ENCODE data around the gene ERGIC3.

The ERGIC3 gene

GRCh38 chr20:35563834-35564233 lies 22.0 kb downstream of the ERGIC3 start:
- DNase-seq = no peak

DNA sequence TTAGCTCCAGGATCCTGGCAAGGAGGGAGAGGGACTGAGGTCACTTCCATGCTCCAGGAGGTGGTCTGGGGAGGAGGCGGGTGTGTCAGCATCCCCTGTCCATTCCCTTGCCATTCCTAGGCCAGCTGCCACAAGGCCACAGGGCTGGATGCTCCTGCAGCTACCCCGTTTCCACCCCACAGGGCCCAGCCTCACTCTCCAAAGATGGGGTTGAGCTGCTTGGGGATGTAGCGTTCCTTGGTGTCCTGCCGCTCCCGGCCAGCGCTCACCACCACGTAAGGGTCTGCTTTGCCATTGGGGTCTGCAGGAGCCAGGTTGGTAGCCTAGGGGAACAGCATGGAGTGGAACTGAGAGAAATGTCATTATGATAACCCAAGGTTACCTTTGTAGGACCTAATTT lies 23.0 kb downstream of the ERGIC3 start:
- DNase-seq = no peak

- DNase-seq = no peak
These were observed 26.8 kb downstream of the ERGIC3 start for GRCh38 chr20:35568645-35569044.

DNA sequence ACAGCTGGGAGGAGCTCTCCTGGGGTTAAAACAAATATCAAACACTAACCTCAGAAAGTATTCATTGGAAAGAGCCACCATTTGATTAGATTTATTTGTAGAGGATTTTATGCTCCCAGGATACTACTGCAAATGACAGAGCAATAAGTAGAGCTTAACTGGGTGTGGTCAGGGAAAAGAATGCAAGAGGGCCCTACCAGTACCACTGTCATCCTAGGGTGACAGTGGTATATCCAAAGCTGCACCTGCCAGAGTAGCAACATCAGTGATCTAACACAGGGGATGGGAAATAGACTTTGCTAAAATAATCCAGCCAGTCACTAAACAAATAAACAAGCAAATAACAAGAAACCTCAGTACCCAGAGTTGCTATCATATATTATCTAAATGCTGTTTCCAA lies 29.7 kb downstream of the ERGIC3 start:
- no peak for DNase-seq

DNA sequence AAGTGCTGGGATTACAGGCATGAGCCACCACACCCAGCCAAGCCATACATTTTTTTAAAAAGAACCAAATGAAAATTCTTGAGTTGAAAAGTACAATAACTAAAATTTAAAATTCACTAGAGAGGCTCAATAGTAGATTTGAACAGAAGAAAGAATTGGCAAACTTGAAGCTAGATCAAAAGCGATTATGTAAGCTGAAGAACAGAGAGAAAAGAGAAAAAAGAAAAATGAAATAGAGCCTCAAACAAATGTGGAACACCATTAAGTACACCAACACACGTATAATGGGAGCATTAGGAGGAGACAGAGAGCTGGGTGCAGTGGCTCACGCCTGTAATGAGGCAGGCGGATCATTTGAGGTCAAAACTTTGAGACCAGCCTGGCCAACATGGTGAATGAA lies 31.0 kb downstream of the ERGIC3 start:
- DNase-seq = no peak

DNA sequence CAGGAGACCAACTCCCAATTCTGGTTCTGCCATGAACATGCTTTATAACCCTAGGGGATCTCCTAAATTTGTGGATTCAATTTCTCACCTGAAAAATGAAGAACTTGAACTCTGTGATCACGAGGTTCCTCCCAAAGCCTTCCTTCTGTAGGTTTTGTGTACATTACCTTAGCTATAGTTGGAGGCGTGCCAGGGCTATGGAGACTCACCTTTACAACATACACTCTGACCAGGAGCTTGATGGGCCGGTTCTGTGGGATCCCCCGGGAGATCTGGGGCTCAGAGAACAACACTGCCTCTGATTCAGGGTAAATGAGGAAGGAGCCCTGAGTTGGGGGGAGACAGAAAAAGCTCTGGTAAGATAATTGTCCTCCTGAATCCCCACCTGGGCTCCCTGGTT lies 34.1 kb downstream of the ERGIC3 start:
- DNase-seq = no peak

GRCh38 chr20:35576816-35577215 lies 34.9 kb downstream of the ERGIC3 start:
- no peak for DNase-seq

- DNase-seq = no peak
These were observed 36.6 kb downstream of the ERGIC3 start for GRCh38 chr20:35578469-35578868.

- no peak for DNase-seq
These were observed 37.3 kb downstream of the ERGIC3 start for GRCh38 chr20:35579196-35579595.

DNA sequence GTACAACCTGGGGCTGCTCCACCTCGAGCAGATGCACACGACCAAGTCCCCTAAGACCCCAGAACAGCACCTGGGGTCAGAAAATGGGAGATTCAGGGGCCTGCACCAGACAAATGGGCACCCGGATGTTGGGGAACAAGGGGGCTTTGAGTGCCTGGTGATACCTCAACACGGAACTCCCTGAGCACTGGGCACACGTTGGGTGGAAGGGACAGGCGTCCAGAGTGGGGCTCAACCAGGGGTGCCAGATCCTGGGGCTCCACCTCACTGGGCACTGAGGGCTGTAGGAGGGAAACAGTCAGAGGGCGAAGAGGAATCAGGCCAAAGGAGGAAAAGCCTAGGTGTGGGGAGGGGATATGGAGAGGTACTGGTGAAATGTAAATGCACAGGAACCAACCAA lies 40.3 kb downstream of the ERGIC3 start:
- DNase-seq = no peak

DNA sequence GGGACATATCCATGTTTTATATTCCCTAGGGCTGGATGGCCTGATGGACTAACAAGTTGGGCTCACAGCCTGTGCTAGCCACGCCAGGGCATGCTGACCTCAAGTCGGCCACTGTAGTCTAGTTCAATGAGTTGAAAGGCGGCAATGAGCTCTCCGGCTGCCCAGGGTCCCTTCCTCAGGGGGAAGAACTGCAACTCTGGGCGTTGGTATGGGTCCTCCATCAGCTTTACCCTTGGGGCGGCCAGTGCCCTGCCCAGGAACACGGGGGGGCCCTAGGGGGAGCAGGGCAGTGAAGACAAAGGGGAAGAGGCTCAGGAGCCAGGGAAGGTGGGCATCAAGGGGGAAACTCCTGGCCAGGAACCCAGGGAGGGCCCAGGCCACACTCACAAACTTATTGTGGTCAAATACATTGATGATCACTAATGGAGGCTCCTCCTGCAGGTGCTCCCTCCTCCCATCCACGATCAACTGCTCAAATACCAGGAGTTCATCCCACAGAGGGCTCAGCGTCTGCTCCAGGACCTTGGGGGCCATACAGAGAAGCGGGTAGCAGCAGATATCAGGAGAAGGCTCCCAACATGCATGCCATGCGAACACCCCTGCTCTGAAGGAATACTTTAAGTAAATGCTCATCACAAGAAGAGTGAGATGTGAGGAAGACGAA lies 41.0 kb downstream of the ERGIC3 start:
- no peak for DNase-seq

GRCh38 chr20:35583636-35584560 lies 42.0 kb downstream of the ERGIC3 start:
- DNase-seq = no peak

- no peak for DNase-seq
These were observed 45.0 kb downstream of the ERGIC3 start for GRCh38 chr20:35586751-35587425.

DNA sequence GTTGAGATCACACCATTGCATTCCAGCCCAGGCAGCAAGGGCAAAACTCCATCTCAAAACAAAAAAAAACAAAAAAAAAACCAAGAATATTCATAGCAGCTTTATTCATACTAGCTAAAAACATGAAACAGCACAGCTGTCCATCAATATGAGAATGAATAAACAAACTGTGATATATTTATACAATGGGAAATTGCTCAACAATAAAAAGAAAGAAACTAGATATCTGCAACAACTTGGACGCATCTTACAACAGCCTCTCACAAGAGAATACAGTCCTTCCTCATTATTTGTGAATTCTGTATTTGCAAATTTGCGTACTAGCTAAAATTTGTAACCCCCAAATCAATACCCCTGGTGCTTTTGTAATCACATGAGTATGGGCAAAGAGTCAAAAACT lies 45.6 kb downstream of the ERGIC3 start:
- DNase-seq = no peak

DNA sequence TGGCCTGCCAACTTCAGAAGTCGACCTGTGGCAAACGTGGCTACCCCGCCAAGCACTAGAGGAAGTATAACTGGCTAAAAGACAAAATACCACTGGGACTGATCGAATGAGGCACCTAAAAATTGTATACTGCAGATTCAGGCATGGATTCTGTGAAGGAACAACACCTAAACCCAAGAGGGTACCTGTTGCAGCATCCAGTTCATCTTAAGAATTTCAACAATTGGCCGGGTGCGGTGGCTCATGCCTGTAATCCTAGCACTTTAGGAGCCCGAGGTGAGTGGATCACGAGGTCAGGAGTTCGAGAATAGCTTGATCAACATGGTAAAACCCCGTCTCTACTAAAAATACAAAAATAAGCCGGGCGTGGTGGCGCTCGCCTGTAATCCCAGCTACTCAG lies 46.5 kb downstream of the ERGIC3 start:
- DNase-seq = no peak

DNA sequence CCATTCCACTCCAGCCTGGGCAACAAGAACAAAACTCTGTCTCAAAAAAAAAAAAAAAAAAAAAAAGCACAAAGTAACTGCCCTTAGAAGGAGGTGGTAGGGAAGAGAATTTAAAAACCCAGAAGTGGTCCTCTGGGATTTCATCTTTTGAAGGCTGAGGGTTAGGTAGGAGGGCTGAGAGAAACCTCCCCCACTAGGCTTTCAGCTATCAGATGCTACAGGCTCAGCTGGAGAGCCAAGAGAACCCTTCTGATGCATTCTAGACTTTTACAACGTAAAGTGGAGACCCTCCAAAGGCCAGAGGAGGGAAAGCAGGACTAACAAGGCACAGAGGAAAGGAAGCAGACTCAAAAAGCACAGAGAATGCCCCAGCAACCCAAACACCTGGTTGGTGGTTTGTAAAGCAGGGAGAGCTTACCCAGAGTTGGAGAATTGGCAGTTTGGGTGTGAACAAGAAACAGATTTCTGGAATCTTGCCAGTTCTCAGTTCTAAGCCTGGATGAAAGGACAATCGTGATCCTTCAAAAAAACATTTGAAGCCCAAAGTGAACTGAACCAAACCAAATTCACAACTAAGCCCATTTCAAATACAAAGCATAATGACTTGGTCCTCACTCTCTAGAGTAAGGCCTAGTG lies 50.6 kb downstream of the ERGIC3 start:
- peak; percentile 2 for DNase-seq

DNA sequence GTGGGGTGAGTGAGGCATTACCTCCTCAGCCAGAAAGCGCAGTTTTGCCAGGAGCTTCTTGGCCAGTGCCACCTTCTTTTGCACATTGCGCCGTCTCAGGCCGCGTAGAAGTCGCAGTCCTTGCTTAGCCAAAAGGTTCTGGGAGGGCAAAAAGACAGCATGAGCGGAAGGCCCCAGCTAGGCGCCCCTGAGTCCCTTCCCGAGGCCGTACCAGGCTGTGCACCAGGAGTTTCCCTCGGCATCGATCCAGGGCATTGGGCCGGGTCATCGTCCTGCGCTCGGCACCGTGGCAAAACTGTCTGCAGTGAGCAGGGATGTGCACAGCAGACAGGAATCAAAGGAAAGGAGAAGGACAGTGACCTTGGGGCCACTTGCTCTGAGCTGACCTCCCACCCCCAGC lies 53.6 kb downstream of the ERGIC3 start:
- DNase-seq = no peak

GRCh38 chr20:35595901-35596300 lies 54.0 kb downstream of the ERGIC3 start:
- DNase-seq = no peak

- DNase-seq = no peak
These were observed 55.3 kb downstream of the ERGIC3 start for GRCh38 chr20:35597186-35597585.

- DNase-seq = no peak
These were observed 56.6 kb downstream of the ERGIC3 start for GRCh38 chr20:35598476-35598875.

DNA sequence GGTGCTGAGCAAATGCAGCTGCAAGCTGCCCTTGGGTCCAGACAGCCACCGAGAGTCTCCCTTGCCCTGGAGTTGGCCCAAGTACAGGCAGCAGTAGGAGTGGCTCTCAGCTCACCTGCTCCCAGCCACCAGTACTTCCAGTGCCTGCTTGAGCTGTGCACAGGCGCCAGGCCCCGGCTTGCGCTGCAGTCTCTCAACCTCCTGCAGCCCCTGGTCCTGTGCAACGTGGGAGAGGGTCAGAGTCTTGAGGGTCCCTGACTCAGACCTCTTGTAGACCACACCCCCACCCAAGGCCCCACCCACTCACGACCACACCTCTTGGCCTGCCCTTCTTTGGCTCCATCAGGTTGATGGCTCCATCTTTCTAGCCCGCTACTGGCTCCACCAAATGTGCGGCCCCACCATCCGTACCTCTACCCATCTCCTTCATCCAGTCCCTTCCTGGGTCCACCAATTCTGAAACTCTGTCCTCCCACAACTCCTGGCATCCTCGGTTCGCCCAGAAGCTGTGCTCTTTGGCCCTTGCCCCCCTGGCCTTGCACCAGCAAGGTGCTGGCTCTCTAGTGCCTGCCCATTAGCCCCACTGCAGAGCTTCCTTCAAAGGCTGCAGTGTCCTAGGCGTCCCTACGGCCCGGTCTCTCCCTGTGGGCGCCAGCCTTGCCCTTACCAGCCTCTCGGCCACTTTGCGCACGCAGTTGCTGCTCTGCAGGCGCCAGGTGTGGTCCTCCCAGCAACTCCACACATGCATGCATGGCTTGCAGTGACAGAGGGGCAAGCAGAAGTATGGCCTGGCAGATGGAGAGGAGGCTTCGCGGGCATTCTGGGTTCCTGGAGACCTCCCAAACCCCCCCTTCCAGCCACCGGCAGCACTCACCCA lies 57.3 kb downstream of the ERGIC3 start:
- DNase-seq = no peak

- DNase-seq = no peak
These were observed 57.9 kb downstream of the ERGIC3 start for GRCh38 chr20:35599776-35600120.
